Right hindlimb (tissue), 1 donor: ENCODE measurements around the gene MAPKBP1.

ENCODE experiments used
- DNase-seq: peaks from one replicate; pipeline ENCODE4 v3.0.0-alpha.2; 2018

MAPKBP1 gene

GRCh38 chr15:41873711-41874110 lies 99.4 kb downstream of the MAPKBP1 start:
- DNase-seq: no peak

DNA sequence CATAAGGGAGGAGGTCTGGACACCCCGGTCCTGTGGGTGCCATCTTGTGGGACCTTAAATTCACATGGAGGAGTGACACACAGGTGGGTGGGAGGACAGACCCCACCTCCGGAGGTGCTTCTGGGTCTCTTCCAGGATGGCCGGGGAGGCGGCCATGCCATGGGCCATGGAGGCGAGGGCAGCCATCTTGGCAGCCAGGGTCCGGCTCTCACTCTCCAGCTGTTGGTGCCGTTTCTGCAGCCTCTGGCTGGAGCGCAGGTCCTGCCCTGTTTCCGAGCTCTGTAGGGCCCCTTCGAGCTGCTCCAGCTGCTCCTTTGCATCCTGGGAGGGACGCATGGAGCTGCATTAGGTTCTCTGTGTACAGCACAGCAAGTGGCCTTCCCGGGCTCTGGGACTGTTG lies 100.5 kb downstream of the MAPKBP1 start:
- no peak for DNase-seq

DNA sequence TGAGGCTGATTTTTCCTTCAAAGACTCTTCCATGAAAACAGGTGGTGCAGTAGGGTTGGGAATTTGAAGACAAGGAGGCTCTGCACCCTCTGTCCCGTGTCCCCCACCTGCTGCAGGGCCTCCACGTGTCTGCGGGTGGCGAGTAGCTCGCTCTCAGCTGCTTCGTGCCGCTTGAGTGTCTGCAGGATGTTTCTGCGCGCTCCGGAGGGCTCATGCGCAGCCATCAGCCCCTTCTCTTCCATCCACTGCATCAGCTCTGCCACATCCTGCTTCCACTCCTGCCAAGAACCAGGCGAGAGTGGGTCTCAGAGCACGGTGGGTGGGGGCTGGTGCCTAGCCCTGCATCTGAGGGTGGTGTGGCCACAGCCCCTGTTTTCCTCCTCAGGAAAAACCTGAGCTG lies 101.7 kb downstream of the MAPKBP1 start:
- DNase-seq: no peak

DNA sequence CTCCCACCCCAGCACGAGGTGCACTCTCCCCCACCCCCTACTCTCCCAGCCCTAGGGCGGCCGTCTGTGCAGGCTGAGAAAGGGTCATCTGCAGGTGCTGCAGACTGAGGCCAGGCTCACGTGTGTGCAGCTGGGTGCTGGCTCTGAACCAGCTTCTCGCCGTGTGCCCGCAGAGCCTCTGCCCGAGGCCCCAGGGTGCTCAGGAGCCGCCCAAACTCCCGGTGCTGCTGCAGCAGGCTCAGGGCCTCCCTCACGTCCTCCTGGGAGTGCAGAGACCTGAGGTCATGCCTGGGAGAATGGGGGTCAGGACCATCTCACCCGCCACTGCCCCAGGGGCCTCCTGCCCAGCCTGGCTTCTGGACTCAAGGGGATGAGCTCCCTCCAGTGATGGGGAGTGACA lies 102.4 kb downstream of the MAPKBP1 start:
- DNase-seq: no peak
